KOPT-K1 (cell line): ENCODE measurements around the gene RAB11FIP4.

Source experiments
- H3K27ac ChIP-seq: fragments of 200-600 bp; sonication (generic); 2 replicates; pipeline ENCODE4 v1.5.1; 2016; ENCODE audit warnings: antibody characterized with exemption, mild to moderate bottlenecking, low read depth, low read length; ENCODE audit not compliant: poor library complexity, severe bottlenecking
- H3K36me3 ChIP-seq: fragments of 200-600 bp; sonication (generic); 2 replicates; pipeline ENCODE4 v1.5.1; 2017; ENCODE audit warnings: antibody characterized with exemption, mild to moderate bottlenecking, low read length, moderate library complexity; ENCODE audit not compliant: insufficient read depth
- H3K9me3 ChIP-seq: fragments of 200-600 bp; sonication (generic); 2 replicates; pipeline ENCODE4 v1.5.1; 2017; ENCODE audit warnings: antibody characterized with exemption, low read length, mild to moderate bottlenecking; ENCODE audit not compliant: insufficient read depth, poor library complexity, severe bottlenecking

Gene RAB11FIP4

DNA sequence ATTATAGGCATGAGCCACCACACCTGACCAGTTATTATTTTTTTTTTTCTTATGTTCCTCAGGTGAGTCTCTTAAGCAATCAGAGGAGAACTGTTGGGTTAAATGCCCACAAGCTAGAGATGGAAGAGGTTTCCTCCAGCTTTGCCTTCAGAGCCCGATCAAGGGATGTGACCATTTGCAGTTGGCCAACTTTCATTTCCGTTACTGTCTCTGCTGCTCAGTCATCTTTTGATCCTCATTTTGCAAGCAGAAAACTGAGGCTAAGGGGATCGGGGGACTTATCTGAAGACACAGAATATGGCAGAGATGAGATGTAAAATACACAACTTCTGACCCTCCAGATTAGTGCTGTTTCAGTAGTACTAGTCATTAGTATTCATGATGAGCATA is 188.8 kb downstream of the RAB11FIP4 start:
- Histone ChIP-seq H3K27ac (no peak overlapping the region), H3K36me3 (no peaks in the 10 kb centered on the region), H3K9me3 (no peaks in the 10 kb centered on the region)

DNA sequence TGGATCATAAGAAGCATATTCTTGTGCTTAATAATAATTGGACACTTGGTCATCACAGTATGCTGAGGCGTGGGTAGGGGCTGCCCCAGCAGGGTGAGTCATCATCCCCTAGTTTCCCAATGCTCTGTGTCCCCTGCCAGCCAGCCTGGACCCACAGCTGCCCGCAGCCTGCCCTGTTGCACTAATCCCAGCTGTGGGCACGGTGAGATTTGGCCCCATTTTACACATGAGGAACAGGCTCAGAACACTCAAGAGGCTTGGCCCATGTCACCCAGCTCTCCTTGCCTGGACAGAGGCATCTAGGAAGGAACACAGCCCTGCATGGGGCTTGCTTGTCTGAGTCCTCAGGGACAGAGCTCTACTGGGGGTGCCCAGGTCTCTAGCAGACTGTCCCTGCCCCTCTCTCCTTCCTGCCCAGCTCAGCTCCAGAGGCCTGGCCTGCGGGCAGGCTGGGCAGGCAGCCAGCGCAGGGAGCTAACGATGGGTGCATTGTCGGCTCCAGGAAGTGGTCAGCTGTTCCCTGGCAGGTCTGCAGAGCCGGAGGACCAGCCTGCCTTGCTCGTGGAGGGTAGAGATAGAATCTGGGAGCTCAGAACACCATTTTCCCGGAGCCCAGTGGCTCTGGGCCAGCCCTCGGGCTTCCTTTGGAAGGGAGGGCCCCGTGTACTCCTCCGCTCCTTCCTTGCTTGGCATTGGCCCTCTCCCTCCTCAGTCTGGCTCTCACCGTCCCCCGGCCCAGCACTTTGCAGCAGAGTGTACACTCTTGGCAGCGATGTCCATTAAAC is 189.4 kb downstream of the RAB11FIP4 start:
- H3K36me3 ChIP-seq = no peaks in the 10 kb centered on the region
- no peaks in the 10 kb centered on the region for H3K9me3 ChIP-seq
- no peak overlapping the region for H3K27ac ChIP-seq

DNA sequence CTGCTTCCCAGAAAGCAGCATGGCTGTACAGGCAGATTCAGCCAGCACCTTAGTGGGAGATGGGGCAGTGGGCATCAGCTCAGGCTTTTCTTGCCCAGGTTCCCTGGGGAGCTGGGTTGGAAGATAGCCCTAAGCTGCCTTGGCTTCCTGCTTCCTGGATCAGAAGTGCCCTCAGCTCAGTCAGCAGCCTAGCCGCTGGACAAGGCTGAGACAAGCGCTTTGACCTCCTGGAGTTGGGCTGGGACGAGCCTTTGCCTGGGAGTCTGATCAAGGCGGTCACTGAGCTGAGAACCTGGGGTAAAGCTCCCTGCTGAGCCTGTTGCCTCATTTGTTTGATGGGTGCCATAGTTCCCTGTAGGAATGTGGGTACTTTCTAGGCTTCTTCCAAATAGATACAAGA is 190.0 kb downstream of the RAB11FIP4 start:
- Histone ChIP-seq H3K9me3 (no peaks in the 10 kb centered on the region), H3K27ac (no peak overlapping the region), H3K36me3 (no peaks in the 10 kb centered on the region)

DNA sequence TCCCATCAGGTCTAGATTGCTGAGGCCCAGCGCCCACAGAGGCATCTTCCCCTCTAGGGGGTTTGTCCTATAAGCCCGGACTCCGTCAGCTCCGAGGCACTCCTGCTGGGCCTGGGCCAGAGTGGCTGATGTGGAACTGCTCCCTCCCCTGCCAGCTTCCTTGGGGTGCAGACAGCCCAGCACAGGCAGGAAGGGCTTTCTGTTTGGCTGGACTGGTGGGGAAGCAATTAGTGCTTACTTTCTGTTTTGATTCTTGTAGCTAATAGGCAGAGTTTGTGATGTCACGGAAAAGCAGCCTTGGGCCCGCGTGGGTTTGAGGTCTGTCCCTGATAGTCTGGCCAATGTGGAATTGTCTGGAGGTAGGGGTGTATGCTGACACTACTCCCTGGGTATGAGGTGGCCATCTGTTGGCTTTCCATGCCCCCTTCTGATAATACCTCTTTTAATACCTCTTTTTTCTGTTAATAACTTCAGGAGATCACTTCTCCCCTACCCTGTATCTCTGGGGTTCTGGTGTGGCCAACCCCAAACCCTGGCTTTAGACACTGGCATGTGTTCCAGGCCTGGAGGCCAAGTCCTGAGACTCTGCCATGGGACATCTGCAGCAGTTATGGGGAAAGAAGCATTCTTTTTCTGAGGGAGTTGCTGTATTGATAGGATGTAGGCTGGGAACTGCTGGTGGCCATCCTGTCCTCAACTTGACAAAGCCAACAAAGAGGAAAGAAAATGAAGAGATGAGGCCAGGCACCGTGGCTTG is 190.9 kb downstream of the RAB11FIP4 start:
- H3K9me3 ChIP-seq = no peaks in the 10 kb centered on the region
- H3K36me3 ChIP-seq = no peaks in the 10 kb centered on the region
- no peak overlapping the region for H3K27ac ChIP-seq

DNA sequence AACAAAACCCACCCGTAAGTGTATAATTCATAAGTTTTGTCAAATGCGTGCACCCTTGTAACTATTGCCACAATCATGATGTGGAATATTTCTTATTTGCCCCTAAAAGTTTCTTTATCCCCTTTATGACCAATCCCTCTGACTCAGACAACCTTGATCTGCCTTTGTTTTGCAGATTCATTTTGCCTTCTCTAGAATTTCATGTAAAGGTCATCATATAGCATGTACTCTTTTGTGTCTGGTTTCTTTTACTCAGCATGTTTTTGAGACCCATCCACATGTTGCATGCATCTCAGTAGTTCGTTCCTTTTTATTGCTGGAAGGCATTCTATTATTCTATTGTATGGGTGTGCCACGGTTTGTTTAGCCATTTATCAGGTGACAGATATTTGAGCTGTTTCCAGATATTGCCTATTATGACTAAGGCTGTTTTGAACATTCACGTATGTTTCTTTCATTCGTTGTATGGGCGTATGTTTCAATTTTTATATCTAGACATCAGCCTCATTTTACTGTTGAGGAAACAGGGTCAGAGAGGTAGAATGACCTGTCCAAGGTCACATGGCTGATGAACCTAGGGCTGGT is 192.4 kb downstream of the RAB11FIP4 start:
- no peak overlapping the region for H3K27ac ChIP-seq
- no peaks in the 10 kb centered on the region for H3K9me3 ChIP-seq
- no peaks in the 10 kb centered on the region for H3K36me3 ChIP-seq

DNA sequence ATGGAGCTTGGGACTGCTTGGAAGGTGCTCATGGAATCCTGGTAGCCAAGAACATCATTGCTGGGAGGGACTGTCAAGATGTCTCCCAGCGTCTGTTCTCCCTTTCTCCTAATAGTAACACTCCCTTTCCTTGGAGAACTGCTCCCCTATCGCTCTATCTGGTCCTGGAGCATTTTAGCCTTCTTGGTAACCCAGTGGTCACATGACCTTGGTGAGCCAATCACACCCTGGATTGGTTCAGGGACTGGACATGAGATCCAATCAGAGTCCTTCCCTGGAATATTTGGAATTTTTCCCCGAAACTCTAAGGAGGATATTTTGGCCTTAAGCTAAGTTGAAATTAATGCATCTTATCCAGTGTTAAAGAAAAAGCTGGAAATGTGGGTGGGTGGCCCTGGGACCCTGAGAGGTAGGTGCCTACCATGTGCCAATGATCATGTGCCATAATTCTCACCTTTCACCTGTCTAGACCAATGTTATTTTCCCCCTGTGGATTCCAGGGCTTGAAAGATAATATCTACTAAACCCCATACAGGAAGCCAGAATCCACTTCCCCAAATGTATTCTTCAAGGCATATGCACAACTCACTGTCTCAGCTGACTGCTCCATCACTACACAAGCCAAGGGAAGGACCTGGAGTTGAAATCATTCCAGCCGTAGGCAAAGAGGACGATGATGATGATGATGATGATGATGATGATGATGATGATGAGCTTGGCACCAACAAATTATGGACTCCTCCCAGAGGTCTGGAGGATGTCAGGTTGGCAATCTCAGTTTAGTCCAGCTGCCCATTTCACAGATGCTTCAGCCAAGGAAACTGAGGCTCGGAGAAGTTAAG is 193.2 kb downstream of the RAB11FIP4 start:
- H3K27ac ChIP-seq = no peak overlapping the region
- H3K36me3 ChIP-seq = no peaks in the 10 kb centered on the region
- H3K9me3 ChIP-seq = no peaks in the 10 kb centered on the region

DNA sequence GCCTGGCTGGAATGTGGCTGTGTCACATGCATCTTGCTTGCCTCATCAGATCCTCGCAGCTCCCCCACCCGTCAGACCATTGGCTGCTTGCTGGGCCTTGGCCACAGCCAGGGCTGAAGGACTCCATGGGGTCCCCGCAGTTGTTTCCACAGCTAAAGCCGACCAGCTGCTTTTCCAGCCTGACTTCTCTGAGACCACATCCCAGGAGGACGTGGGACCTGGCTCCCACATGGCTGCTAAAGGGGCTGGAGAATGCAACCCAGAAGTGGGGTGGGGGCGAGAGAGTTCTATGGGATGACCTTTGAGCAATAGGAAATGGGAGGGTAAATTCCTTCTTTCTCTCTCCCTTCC is 193.8 kb downstream of the RAB11FIP4 start:
- no peaks in the 10 kb centered on the region for H3K9me3 ChIP-seq
- H3K27ac ChIP-seq = no peak overlapping the region
- H3K36me3 ChIP-seq = no peaks in the 10 kb centered on the region

DNA sequence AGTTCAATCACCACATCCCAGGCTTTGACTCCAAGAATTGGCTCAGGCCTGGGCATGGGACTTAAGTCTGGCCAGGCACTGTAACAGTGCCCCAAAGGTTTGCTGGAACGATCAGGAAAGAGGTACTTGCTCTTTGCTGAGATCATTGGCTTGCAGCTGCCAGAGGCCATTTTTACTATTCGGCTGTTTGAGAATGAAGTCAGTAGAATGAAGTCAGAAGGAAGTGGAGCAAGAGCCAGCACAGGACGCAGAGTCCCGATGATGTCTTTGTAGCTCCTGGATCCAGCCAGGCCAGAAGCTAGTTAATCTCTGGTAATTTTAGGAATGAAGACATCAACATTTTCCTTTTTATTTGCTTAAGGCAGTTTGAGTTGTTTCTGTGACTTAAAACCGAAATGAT is 195.5 kb downstream of the RAB11FIP4 start:
- no peaks in the 10 kb centered on the region for H3K36me3 ChIP-seq
- no peaks in the 10 kb centered on the region for H3K9me3 ChIP-seq

DNA sequence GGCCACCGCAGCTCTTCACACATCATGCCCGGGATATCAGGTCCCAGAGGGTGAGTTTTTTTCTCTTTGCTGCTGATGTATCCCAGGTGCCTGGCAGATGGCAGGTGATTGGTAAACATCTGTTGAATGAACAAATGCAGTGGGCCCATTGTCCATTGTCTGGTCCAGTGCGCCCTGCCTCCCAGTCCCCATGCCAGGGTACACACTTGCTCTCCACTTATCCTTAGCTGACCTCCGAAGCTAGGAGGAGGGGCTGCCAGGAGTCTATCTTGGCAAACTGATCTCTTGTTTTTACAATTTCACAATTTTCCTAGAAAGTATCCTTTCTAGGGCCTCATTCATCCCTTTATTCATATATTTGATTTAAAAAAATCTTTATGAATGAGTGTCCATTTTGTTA is 196.0 kb downstream of the RAB11FIP4 start:
- H3K27ac ChIP-seq = no peak overlapping the region
- no peaks in the 10 kb centered on the region for H3K36me3 ChIP-seq
- no peaks in the 10 kb centered on the region for H3K9me3 ChIP-seq

More for the DNA sequence above, 195.5 kb downstream of the RAB11FIP4 start:
- H3K27ac ChIP-seq = no peak overlapping the region
